GM06990 (cell line): ENCODE data around the gene FLT1.

Experiments
- DNase-seq: peaks from one replicate; pipeline ENCODE4 v3.0.0-alpha.2; 2011; ENCODE audit not compliant: insufficient read length; ENCODE audit errors: extremely low read depth
- H3K27me3 ChIP-seq: replicated peaks from 2 replicates; pipeline ENCODE4 v1.6.0; 2011; ENCODE audit warnings: low read length; ENCODE audit not compliant: control insufficient read depth, insufficient read depth
- H3K36me3 ChIP-seq: 2 replicates; pipeline ENCODE4 v1.5.1; 2011; ENCODE audit warnings: low read length; ENCODE audit not compliant: control insufficient read depth, insufficient read depth
- H3K4me3 ChIP-seq: replicated peaks from 2 replicates; pipeline ENCODE4 v1.5.1; 2011; ENCODE audit warnings: low read depth, mild to moderate bottlenecking, control low read depth, low read length
- CTCF ChIP-seq: IDR thresholded peaks from 2 replicates; pipeline ENCODE4 v1.5.1; 2011; ENCODE audit warnings: low read length, control low read depth, mild to moderate bottlenecking, inconsistent platforms; ENCODE audit not compliant: insufficient read depth, poor library complexity, severe bottlenecking

FLT1 gene

GRCh38 chr13:28425793-28426192, 69.1 kb downstream of the FLT1 start:
- no peak for TF ChIP-seq CTCF

GRCh38 chr13:28424541-28424940, 70.4 kb downstream of the FLT1 start:
- Histone ChIP-seq H3K36me3 (peaks cover 1% of the 10 kb centered on the region; the same call in 1 of the 2 replicates), H3K4me3 (no peak overlapping the region), H3K27me3 (no peaks in the 10 kb centered on the region)
- no peak for DNase-seq
- no peak for TF ChIP-seq CTCF

More at GRCh38 chr13:28425793-28426192, 69.1 kb downstream of the FLT1 start:
- Histone ChIP-seq H3K27me3 (no peaks in the 10 kb centered on the region), H3K36me3 (peaks cover 1% of the 10 kb centered on the region; the same call in 1 of the 2 replicates), H3K4me3 (no peak overlapping the region)
- no peak for DNase-seq

GRCh38 chr13:28423010-28423409, 71.9 kb downstream of the FLT1 start:
- TF ChIP-seq CTCF = no peak
- H3K27me3 ChIP-seq = no peaks in the 10 kb centered on the region
- H3K4me3 ChIP-seq = no peak overlapping the region
- peaks cover 1% of the 10 kb centered on the region; the same call in 1 of the 2 replicates for H3K36me3 ChIP-seq
- peak; percentile 71 for DNase-seq

GRCh38 chr13:28421676-28422410, 73.1 kb downstream of the FLT1 start:
- no peak for DNase-seq
- H3K36me3 ChIP-seq = peaks cover 1% of the 10 kb centered on the region; the same call in 1 of the 2 replicates
- H3K4me3 ChIP-seq = no peak overlapping the region
- no peak for TF ChIP-seq CTCF
- no peaks in the 10 kb centered on the region for H3K27me3 ChIP-seq

- no peak for DNase-seq
These were observed 74.2 kb downstream of the FLT1 start for GRCh38 chr13:28420704-28421103.

More at GRCh38 chr13:28420704-28421103, 74.2 kb downstream of the FLT1 start:
- no peaks in the 10 kb centered on the region for H3K36me3 ChIP-seq
- H3K27me3 ChIP-seq = no peaks in the 10 kb centered on the region
- H3K4me3 ChIP-seq = no peak overlapping the region
- no peak for TF ChIP-seq CTCF
